SKM-1 treated with dmso at 0.1 percent for 144 hours (cell line): ENCODE measurements around the gene SETD7.

Experiments
- DNase-seq: peaks from one replicate; lab custom pipeline; 2025; ENCODE audit not compliant: unreplicated experiment; lab: John Stamatoyannopoulos, UW

The SETD7 gene

GRCh38 chr4:139514382-139515059, 41.5 kb downstream of the SETD7 start:
- DNase-seq, result no peak

GRCh38 chr4:139511320-139511719, 44.7 kb downstream of the SETD7 start:
- DNase-seq, result no peak

- no peak for DNase-seq
Observed at GRCh38 chr4:139509727-139510410, 46.1 kb downstream of the SETD7 start.

GRCh38 chr4:139508581-139509237, 47.3 kb downstream of the SETD7 start:
- DNase-seq, result no peak

DNA sequence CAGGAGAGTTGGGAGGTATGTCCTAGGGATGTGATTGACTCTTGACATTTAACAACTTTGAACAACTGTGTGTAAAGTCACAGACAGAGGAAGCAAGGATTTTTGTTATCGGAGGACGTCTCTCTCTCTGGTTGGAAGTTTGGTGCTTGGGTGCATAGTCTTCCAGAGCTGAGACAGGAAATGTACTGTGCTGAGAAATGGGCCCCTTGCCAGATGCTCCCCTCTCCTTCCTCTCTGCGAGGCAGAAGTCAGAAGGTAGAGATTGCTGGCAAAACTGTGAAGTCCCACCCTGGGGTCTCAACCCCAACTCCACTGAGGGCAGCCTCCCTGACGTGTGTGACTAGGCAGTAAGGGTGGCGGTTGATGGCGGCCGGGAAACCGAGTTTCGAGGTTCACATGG, 49.2 kb downstream of the SETD7 start:
- no peak for DNase-seq

DNA sequence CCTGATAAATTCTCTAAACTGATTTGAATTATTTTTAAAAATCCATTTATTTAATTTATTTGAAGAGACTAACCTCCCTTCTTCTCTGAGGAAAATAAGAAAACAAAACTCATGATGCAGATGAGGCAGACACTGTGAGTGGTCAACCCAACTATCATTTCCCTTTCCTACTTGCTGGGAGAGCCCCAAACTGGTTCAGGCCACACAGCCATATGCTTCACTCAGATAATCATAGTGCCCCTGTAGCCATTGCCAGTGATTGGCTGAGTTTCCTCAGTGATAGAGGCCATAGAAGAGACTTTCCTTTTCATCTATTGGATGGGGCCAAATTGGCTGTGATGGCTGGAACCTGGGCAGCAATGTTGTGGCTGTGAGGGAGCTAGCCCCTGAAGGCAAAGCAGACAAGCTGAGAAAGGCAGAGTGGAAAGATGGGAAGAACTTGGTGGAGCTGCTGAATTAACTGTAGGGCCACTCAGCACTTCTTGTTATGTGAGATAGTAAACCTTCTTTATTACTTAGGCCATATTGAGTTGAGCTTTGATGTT, 52.3 kb downstream of the SETD7 start:
- DNase-seq, result no peak

- no peak for DNase-seq
Observed at GRCh38 chr4:139501927-139502899, 53.8 kb downstream of the SETD7 start.

DNA sequence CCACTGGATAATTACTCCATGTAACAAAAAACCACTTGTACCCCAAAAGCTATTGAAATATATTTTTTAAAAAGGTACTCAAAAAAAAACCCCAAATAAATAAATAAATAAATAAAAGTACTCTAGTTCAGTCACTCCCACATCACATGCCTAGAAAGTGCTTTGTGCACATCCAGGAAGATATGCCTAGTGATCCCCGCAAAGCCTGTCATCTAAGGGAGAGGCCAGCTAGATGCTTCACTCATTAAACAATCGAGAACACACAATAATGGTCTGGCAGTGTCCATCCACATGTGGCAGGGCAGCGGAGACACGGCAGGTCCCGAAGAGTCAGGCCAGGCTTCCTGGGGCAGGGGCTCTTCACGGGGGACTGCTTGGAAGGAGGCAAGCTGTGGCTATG, 54.5 kb downstream of the SETD7 start:
- no peak for DNase-seq

DNA sequence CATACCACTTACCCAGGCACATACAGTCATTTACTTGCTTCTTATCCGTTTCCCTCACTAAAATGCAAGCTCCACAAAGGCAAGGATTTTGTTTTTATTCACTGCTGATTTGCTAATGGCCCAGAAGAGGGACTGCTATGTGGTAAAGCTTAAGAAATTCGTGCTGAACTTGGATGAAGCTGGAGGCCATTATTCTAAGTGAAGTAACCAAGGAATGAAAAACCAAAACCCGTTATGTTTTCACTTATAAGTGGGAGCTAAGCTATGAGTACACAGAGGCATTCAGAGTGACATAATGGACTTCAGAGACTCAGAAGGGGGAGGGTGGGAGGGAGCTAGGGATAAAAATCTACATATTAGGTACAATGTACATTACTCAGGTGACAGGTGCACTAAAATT, 54.9 kb downstream of the SETD7 start:
- no peak for DNase-seq

GRCh38 chr4:139499186-139499585, 56.8 kb downstream of the SETD7 start:
- DNase-seq, result no peak

GRCh38 chr4:139493176-139493575, 62.8 kb downstream of the SETD7 start:
- no peak for DNase-seq

DNA sequence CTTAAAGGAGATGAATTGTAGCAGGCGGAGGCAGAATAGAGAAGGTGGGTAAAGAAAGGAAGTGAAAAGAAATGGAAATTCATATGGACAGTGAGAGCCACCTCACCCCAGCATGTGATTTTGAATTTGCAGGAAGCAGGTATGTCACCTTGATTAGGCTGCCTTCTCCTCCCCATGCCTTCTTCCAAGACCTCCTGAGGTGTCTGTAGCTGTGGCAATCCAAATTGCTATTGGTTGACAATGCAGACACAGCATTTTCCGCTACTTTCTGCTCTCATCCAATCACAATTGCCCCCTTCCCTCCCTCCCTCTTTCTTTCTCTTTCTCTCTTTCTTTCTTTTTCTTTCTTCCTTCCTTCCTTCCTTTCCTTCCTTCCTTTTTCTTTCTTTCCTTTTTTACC, 63.6 kb downstream of the SETD7 start:
- no peak for DNase-seq

DNA sequence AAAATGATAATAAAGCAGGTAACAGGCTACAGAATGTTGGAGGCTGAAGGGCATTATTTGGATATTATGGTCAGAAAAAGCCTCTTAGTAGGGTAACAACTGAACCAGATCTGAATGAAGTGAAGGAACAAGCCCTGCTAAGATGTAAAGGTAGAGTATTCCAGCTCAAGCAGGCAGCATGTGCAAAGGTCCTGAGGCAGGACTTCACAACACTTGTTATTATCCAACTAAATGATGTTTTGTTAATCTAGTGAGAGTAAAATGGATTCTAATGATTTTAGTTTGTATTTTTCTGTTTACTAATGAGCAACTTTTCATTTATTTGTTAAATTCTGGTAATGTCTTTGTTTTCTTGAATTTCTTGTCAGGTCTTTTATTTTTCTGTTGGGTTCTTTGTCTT, 66.4 kb downstream of the SETD7 start:
- no peak for DNase-seq

DNA sequence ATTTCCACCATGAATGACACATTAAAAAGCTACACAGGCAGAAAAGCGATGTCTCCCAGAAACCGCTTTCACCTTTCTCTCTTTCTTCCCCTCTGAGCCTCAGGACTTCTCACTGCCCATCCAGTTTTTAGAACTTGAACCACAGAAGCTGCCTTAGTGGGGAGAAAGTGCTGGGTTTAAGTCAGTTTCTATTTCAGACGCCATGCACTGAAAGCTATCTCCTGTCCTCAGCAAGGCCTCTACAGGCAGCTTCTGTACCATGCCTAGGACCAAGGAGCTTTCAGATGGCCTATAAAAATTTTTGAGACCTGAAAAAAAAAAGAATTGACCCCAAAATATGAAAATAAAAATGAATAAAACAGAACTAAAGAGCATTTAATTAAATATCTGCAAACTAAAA, 67.6 kb downstream of the SETD7 start:
- no peak for DNase-seq

DNA sequence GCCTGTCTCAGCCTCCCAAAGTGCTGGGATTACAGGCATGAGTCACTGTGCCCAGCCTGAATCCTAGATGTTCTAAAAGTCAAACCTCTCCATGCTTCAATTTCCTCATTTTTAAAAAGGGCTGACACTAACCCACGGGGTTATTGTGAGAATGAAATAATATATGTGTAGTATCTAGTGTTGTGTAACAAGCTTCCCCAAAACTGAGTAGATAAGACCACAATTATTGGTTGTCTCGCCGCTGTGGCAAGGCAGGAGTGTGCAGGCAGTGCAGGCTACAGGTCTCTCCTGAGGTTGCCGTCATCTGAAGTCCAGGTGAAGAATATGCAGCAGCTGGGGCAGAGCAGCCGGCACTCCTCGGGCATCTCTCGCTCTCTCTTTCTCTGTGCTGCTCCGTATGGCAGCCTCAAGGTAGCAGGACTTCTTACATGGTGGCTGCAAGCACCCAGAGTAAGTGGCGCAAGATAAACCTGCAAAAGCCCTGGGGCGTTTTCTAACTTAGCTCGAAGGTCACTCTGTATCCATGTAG, 71.2 kb downstream of the SETD7 start:
- DNase-seq, result peak; percentile 63

- no peak for DNase-seq
Observed at GRCh38 chr4:139483000-139483399, 73.0 kb downstream of the SETD7 start.

DNA sequence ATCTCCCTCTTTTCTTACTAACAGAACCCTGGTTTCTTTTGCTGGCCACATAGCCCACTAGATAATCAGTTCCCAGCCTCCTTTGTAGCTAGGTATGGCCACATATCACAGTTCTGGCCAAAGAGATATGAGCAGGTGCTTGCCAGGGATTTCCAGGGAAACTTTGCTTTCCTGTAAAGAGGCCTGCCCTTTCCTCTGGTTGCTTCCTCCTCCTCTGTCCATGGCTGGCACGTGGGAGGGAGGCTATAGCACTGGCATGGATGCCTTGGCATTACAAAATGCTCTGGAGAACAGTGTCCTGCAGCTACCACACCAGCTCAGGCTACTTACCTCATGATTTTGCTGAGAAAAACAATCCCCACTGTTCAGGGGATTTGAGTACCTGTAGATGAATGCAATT, 74.6 kb downstream of the SETD7 start:
- no peak for DNase-seq

GRCh38 chr4:139476363-139476762, 79.7 kb downstream of the SETD7 start:
- DNase-seq, result no peak

GRCh38 chr4:139472852-139473251, 83.2 kb downstream of the SETD7 start:
- DNase-seq, result no peak

DNA sequence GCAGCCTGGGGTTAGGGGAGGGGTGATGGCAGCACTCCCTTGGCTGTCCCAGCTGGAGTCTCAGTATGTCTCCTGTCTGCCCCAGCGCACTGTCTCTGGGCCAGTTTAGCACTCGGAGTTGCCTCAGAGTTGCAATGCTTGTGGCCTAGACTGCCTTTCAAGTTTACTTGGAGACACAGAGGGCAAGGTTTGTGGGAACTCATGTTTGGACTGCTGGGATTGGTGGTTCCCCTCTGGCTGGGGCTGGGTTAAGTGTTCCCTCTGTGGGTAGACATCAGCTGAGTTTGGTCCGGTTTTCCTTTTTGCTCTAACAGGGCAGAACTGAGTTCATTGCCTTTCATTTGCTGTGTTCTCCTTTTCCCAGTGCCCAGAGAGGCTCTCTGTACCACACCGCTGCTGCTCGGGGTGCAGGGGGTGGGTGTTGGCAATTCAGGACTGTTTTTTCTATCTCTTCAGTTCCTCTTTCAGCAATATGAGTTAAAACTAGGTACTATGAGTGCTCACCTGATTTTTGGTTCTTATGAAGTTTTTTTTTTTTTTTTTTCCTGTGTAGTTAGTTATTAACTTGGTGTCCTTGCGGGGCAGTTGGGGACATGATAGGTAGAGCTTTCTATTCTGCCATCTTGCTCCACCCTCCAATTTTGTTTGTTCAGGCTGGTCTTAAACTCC, 84.9 kb downstream of the SETD7 start:
- DNase-seq, result no peak
